ENCODE measurements around the gene PDZD4.
A peak's percentile ranks its signal among the peaks of the same experiment; 100 is the strongest.
"Not testable (repeated sequence)": the region's sequence is repeated elsewhere in the genome, so short reads cannot be mapped to it uniquely, and the experiment has no call there.

PDZD4 gene

DNA sequence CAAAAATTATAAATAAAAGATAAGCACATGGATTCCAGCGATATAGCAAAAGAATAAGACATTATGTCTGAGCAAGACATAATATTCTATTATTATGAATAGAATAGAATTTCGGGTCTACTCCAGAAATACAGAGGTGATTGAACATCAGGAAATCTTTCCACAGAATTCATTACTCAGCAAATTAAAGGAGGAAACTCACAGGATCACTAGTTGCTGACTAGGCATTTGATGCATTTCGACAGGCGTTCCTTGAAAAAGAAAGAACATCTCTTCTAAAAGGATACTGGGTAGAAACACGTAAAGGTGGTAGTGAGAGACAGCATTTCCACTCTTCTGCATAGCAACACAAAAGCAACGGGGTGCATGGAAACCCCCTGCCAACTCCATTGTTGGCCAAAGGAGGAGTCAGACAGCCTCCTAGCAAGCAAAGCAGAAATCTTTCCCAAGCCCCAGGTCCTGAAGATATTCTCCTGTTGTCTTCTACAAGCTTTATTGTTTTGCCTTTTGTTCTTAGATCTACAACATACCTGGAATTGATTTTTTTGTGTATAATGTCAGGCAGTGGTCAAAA, 14.3 kb upstream of the PDZD4 start:
- DNase-seq (ENCODE audit: low read depth in 2 of 2): no peak

DNA sequence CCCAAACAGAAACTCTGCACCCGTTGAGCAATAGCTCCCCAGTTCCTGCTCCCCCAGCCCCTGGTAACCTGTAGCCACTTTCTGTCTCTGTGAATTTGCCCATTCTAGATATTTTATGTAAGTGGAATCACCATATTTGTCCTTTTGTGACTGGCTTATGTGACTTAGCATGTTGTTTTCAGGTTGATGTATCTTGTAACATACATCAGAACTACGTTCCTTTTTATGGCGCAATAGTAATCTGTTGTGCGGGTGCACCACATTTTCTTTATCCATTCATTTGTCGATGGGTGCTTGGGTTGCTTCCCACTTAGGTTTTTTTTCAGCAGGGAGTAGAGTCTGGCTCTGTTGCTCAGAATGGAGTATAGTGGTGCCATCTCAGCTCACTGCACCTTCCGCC, 6.6 kb upstream of the PDZD4 start:
- DNase-seq (ENCODE audit: low read depth in 2 of 2): no peak

DNA sequence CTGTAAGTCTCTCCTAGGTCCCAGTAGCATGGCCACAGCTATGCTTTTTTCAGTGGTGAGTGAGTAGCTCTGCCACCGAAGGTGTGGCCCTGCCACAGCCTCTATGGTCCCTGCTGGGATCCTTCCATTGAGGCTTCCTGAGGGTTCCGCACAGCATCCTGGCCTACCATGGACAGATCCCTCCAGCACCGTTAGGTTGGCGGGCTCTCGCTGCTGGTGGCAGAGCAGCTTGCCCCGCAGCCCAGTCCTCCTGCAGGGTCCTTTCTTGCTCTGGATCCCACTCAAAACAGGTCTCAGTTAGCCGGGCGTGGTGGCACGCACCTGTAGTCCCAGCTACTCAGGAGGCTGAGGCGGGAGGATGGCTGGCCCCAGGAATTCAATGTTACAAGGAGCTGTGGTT, 2.4 kb upstream of the PDZD4 start:
- no peak for DNase-seq (ENCODE audit: low read depth in 2 of 2)

DNA sequence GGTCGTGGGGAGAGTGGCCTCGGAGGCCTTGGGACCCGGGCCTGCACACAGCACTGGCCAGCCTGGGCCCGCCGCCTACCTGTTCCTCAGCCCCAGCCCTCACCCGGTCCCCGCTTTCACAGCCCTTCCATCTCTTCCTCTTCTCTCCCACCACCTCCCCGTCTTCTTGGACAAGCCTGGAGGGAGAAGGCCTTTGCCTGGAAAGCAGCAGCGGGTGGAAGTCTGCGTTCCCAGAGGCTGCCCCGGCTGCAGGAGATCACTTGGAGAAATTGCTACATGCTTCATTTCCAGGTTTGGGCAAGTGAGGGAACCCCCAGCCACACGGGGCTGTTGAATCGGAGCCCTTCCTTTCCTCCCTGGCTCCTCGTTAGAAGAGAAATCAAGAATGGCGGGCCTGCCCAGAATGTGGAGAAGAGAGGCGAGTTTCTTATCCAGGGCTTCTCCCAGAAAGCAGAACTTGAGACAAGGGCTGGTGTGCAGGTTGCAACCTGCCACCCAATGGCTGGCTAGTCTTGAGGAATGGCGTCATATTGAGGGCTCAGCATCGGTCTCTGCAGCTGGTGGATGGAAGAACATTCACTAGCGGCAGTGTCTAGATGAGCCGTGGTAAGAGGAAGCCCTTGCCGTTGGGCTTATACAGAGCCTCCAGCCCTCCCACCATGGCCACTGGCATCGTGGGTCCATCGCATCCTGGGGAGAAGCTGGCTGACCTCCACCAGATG, 1.2 kb upstream of the PDZD4 start:
- no peak for DNase-seq (ENCODE audit: low read depth in 2 of 2)

DNA sequence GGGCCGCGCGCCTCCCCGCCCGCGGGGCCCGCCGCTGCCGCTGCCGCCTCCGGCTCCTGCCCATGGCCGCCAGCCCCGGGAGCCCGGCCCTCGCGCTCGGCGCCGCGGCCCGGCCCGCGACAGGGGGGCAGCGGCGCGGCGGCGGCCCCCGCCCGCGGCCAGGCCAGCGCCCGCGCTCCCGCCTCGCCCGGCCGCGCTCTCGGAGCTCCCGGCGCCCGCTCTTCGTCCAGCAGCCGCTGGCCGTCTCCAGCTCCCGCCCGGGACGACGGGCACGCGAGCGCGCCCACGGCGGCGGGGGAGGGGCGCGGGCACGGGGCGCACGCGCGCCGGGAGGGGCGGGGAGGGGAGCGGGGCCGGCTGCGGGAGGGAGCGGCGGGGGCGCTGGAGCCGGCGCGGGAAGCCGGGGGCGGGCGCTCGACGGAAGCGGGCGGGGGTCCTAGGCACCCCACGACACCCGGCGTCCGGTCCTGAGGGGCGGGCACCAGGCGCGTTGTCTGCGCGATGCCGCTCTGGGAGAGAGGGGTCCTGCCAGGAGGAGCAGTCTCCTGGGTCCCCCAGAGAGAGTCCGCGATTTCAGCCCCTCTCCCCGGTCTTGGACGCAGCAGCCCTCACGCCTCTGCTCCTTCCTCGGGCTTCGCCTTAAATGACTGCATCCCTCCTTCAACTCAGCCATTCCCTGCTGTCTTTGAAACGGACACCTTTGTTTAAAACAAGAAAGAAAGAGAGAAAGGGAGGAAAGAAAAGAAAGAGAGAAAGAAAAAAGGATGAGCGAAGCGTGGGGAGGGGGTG, 490 bp upstream of the PDZD4 start:
- no peak for DNase-seq (ENCODE audit: low read depth in 2 of 2)

DNA sequence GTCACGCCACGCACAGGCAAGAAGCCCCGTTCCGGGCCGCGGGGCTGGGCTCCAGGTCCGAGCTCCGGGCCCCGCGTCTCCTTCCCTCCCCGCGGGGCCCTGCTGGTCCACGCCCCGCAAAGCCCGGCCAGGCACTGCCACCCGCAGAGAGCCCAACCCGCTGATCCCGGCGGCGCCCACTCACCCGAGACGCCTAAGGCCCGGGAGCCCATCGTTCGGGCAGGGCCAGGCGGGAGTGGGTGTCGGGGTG, 870 bp downstream of the PDZD4 start:
- DNase-seq (ENCODE audit: low read depth in 2 of 2): no peak

DNA sequence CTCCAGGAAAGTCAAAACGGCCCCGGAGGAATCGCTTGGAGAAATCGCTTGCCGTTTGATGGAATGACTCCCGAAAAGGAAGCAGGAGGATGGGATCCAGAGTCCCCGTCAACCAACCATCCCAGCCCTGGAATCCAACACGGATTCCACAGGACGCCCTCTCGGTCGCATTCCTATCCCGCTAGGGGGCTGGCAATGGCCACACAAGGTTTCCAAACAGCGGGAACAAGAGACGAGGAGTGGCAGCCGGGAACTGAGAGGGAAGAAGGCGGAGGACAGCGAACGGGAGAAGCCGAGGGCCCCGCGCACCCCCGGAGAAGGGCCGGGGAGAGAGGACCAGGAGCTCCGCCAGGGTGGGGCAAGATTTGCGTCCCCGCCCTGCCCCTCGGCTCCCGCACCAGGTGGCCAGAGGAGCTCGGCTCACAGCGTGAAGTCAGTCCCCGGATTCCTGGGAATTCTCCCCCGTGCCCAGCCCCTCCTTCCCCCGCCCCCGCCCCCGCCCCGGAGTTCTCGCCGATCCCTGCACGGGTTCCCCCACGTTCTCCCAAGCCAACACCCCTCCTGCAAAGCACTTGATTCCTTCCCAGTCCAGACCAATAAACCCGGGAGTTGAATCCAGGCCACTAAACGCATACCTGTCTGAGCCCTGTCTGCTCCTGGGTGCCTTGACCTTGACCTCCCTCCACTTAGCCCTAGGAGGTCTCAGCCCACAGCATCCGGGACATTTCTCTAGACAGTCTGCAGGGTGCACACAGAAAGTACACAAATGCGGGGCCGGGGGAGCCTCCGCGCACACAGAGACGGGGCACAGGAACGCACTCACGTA, 1.4 kb downstream of the PDZD4 start:
- DNase-seq (ENCODE audit: low read depth in 2 of 2): peak in 1 of 2 experiments; percentile 2

DNA sequence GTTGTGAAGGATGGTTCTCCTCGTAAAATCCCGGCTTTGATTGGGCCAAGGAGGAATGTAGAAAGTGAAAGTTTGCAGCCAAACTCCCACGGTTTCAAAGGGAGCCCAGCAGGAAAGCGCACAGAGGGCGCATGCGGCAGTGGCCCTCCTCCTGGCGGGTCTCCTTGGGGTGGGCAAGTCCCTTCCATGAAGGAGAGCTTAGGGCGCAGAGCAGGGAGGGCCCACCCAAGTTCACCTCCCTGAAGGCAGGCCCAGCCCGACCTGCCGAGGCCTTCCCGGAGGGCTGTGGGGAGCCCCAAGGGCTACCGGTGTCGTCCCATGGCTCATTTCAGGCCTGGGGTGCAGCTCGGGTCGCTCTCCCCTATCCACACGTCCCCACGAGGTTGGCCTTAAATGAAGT, 2.0 kb downstream of the PDZD4 start:
- DNase-seq (ENCODE audit: low read depth in 2 of 2): no peak

DNA sequence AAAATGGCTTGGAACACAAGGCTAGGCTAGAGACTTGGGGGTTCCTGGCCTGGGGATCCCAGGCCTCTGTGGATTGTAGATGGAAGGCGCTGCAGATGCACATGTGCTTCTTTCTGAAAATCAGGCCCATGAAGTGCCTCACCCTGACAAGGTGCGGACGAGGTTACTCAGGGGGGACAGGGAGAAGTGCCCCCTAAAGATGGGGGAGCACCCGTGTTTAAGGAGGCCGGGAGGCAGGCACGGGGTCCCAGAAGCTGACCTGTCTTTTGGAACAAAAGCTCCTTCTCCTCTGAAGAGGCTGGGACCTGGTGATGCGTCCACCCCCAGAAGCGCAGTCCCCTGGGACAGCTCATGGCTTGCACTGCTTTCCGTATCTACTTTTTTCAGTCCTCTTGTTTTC, 2.4 kb downstream of the PDZD4 start:
- DNase-seq (ENCODE audit: low read depth in 2 of 2): no peak

DNA sequence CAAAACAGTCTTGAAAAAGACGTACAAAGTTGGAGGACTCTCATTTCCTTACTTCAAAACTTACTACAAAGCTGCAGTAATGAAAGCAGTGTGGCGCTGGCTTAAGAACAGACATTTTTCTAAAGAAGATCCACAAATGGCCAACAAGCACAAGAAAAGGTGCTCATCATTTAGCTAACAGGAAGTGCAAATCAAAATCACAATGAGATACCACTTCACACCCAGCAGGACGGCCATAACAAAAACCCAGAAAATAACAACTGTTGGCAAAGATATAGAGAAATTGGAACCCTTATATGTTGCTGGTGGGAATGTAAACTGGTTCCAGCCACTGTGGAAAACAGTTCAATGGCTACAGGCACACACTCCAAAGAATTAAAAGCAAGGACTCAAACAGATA, 3.3 kb downstream of the PDZD4 start:
- DNase-seq (ENCODE audit: low read depth in 2 of 2): no peak

DNA sequence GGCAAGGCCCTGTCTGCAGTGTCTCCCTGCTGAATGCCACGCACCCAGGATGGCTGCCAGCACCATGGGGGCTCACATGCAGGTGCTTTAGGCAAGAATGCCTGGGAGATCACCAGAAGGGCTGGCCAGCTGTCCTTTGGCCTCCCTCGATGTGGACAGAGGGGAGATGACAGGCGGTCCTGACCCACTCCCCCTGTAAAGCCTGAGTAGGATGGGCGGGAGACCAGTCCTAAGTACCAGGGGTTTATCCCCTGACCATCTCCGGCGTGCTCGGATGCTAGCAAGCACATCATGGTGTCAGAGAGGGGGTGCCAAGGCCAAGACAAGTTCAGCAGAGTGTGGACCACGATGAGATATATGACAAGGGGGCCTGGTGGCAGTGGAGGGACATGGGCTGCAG, 5.3 kb downstream of the PDZD4 start:
- DNase-seq (ENCODE audit: low read depth in 2 of 2): no peak

DNA sequence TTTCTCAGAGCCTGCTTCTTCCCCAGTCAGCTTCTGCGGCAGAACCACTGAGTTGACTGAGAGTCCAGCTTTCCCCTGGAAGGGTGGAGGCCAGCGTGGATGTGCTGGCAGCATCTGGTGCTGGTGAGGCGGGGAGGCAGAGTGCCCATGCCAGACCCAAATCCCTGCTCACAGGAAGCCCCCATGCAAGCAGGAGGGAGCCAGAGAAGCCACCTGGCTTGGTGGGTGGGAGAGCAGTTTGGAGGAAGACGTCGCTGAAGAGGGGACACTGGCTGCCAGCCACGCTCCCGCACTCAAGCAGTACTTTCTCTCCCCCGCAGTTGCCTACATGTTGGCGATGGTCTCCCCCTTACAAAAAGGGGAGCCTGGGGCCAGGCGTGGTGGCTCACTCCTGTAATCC, 6.0 kb downstream of the PDZD4 start:
- no peak for DNase-seq (ENCODE audit: low read depth in 2 of 2)

DNA sequence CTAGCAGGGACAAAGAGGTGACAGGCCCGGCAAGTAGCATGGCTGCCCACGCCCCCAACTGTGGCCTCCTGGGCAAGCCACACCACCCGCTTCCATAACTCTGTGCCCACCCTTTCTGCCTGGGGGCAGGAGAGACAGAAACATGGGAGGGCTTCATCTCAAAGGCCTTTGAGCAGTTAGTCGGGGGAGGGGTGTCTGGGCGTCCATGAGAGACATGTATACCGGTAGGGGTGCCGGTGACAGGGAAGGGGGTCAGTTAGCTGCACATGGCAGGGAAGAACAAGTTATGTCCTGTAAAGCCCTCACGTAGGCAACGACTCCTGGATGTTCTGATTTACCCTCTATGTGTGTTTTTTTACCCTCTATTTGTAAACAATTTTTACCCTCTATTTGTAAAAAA, 9.3 kb downstream of the PDZD4 start:
- DNase-seq (ENCODE audit: low read depth in 2 of 2): no peak

DNA sequence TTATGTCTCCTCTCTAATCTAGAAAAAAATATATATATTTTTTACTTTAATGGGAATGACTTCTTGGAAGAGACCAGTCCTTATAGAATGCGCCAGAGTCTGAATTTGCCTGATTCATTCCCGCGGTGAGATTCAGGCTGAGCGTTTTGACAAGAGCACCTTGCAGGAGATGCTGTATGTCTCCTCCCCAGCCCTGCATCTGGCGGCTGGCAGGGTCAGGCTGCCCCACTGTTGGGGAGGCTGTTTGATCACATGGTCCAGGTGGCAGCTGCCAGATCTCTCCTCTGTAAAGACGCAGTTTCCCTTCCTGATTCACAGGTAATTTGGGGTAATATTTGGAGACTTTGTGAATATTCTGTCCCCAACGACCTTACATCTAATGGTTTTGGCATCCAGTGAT, 9.7 kb downstream of the PDZD4 start:
- DNase-seq (ENCODE audit: low read depth in 2 of 2): no peak

DNA sequence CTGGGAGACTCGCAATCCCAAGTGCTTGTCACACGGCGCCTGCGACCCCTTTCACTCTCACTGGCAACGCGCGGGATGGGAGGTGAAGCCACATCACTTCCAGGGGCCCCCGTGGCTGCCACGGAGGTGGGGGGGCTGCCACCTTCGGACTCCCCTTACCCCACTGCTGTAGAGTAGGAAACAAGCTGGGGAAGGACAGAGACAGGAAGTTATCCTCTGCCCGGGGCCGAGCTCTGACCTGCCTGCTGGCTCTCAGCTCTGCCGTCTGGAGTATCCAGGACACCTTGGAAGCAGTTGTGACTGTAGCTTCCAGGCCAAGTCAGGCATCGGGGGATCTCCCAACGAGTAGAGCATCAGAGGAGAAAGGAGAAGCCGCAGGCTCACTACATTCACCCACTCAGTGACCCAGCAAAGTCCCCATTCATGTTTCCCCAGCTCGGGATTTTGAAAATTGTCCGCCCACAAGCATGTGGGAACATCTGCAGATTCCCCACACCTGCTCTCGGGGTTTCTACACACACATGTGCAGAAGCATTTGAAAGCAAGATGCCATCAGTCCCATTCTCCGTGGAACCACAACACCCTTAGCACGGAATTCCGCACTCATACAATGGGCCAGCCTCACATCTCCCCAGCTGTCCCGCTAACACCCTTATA, 10.8 kb downstream of the PDZD4 start:
- DNase-seq (ENCODE audit: low read depth in 2 of 2): no peak

DNA sequence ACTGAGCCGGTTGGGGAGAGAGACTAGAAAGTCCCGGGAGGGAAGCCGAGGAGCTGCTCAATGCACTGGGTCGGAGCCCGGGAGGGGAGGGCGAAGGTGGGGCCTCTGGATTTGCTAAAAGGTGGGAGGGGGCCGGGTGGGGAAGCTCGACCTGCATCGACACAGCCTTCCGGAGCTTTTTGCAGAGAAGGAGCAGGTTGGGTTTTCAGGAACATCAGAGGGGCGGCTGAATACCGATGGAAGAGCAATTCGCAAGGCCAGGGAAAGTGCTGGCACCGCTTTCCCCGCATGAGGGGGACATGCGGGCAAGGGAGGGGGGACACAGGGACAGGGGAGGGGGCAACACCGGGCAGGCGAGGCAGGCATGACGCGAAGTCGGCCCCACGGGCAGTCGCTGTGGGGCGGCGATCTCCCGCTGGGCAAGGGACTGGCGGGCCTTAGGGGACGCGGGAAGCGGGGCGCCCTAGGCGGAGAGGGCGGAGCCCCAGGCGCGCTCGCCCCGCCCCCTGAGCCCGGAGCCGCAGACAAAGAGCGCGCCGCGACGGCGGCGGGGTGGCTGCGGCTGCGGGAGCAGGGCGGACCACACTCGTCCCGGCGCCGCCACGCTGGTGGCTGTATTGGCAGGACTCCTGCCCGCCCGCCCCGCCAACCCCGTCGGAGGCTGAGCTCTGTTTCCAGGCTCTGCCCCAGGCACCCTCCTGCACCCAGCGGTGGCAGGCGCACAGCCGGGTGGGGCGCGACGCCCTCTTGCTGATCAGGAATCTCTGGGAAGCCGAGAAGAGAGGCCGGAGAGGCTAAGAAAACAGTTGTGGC, 11.6 kb downstream of the PDZD4 start:
- no peak for DNase-seq (ENCODE audit: low read depth in 2 of 2)

DNA sequence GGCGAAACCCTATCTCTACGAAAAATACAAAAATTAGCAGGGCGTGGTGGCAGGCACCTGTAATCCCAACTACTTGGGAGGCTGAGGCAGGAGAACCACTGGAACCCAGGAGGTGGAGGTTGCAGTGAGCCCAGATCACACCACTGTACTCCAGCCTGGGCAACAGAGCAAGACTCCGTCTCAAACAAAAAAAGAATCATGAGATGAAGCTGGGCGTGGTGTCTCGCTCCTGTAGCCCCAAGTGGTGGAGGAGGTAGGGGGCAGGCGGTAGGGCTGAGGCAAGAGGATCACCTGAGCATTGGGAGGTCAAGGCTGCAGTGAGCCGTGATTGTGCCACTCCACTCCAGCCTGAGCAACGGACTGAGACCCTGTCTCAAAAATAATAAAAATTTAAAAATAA, 12.3 kb downstream of the PDZD4 start:
- not testable (repeated sequence) for DNase-seq (ENCODE audit: low read depth in 2 of 2)

DNA sequence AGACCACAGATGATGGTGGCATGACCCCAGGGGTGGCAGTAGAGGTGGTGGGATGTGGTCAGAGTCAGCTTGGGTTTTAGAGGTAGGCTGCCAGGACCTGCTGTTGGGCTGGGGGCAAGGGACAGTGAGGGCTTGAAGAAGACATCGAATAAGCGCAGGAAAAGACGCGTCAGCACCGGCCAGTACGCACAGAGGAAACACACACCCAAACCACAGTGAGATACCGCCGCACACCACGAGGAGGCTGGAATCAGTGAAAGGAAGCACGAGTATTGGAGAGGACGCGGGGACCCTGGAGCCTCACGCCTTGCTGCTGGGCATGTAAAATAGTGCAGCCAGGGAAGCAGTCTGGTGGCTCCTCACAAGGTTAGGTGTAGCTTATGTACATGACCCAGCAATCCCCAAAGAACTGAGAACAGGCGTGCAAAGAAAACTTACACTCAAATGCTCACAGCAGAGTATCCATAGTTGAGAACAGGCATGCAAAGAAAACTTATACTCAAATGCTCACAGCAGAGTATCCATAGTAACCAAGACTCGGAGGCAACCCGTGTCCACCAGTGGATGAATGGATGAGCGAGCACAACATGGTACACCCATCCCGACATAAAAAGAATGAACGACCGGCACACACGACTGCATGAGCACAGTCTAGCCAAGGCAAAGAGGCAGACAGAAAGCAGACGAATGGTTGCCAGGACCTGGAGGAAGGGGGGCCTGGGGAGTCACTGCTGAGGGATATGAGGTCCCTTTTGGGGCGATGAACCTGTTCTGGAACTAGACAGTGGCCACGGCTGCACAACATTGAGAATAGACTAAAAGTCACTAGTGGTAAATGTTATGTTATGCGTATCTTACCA, 13.3 kb downstream of the PDZD4 start:
- no peak for DNase-seq (ENCODE audit: low read depth in 2 of 2)

DNA sequence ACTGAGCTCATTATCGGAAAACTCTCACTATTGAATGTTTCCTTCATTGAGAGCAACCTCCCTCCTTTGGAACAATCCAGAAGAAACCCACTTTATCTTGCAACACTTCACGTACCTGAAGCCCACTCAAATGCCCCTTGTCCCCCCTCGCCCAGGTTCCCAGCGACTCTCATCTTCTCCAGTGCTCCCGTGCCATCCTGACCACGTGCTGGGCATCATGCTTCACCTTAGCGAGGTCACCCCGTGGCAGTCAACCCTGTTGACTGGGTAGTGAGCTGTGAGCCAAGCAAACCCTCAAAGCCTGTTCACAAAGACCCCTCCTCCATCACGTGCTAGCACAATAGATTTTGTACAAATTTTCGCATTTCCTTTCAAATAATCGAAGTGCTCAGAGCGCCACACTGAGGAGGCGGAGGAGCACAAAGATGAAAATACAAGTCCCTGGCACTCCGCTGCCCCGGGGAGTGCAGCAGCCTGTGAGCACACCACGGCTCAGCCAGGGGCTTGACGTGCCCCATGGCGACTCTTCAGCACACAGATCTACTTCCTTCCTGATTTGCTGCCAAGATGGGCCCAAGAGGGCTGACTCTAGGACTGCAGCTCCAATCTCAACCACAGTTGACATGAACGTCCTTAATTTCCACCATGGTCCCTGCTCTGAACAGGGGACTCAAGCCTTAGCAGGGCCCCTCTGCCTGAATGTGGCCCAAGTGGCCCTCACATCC, 15.6 kb downstream of the PDZD4 start:
- DNase-seq (ENCODE audit: low read depth in 2 of 2): no peak

DNA sequence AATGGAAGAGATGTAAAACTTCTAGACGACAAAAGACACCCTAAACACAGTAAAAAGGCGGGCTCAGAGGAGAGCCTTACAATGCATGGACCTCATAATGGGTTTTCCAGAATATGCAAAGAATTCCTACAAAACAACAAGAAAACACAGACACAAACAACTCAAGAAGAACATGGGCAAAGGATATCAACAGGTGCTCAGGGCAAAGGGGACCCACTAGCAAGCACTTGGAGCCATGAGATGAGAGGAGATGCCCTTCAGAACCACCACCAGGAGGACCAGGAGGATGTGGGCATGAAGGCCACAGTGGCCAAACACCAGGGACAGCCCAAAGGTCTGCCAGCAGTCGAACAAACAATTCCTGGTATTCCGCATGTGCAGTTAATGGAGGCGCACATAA, 17.2 kb downstream of the PDZD4 start:
- DNase-seq (ENCODE audit: low read depth in 2 of 2): no peak
